Calu3 (cell line): ENCODE results near the gene FN3KRP. TPM values are rescaled to one million over a fixed set of nuclear protein-coding genes. Genes with fewer than 3 reads are reported as not detected.
A peak's percentile ranks its signal among the peaks of the same experiment; 100 is the strongest.

Source experiments
- BruUV-seq: library from RNA; stranded (reverse); fragments of 400-500 nt; replicated peaks from 2 replicates; lab custom pipeline; 2021; lab: Mats Ljungman, UMichigan
- CTCF ChIA-PET: fragments of 300-600 bp; sonication (Branson Sonifier 250); formaldehyde crosslinking; loops from one replicate; lab custom pipeline; 2022; ENCODE audit warnings: antibody characterized with exemption; lab: Charles Lee
- DNase-seq: peaks from one replicate; pipeline ENCODE4 v3.0.0; 2022
- H3K27ac Mint-ChIP-seq: one replicate; pipeline ENCODE4 v1.8.0; 2022; ENCODE audit warnings: mixed read lengths; ENCODE audit not compliant: unreplicated experiment
- H3K27me3 Mint-ChIP-seq: one replicate; pipeline ENCODE4 v1.8.0; 2022; ENCODE audit warnings: mixed read lengths; ENCODE audit not compliant: unreplicated experiment
- H3K36me3 Mint-ChIP-seq: one replicate; pipeline ENCODE4 v1.8.0; 2022; ENCODE audit warnings: mild to moderate bottlenecking, moderate library complexity, mixed read lengths; ENCODE audit not compliant: insufficient read depth, unreplicated experiment
- H3K4me1 Mint-ChIP-seq: one replicate; pipeline ENCODE4 v1.8.0; 2022; ENCODE audit warnings: mild to moderate bottlenecking, low read depth, mixed read lengths; ENCODE audit not compliant: unreplicated experiment
- H3K4me3 Mint-ChIP-seq: one replicate; pipeline ENCODE4 v1.8.0; 2022; ENCODE audit warnings: mild to moderate bottlenecking, low read depth, moderate library complexity, mixed read lengths; ENCODE audit not compliant: unreplicated experiment
- H3K9me3 Mint-ChIP-seq: one replicate; pipeline ENCODE4 v1.8.0; 2022; ENCODE audit warnings: low read depth, mixed read lengths; ENCODE audit not compliant: unreplicated experiment
- intact Hi-C: fragments of 100-400 bp; cut with micrococcal nuclease; formaldehyde crosslinking; loops from one replicate; pipeline ENCODE4 v1.10.0; 2022; ENCODE audit not compliant: unreplicated experiment
- total RNA-seq: library from RNA; stranded (reverse); gene quantifications from 2 replicates; pipeline ENCODE4 v1.2.3, GENCODE V29; 2022
- TF ChIP-seq, protein P1 (sequence below): fragments of 200-600 bp; IDR thresholded peaks from one replicate; pipeline ENCODE4 v1.8.0; 2022; ENCODE audit warnings: antibody characterized with exemption; ENCODE audit not compliant: unreplicated experiment

The FN3KRP gene
- total RNA-seq, 1 experiment from 2014 or later, result 49.9 TPM

GRCh38 chr17:82686366-82687324, 29.9 kb upstream of the FN3KRP start:
- H3K4me3 Mint-ChIP-seq, result peak overlapping the region; percentile 42
- peaks cover 30% of the 10 kb centered on the region for H3K36me3 Mint-ChIP-seq
- H3K9me3 Mint-ChIP-seq, result peaks cover 5% of the 10 kb centered on the region
- DNase-seq, result no peak
- H3K27me3 Mint-ChIP-seq, result no peaks in the 10 kb centered on the region
- peaks cover 49% of the 10 kb centered on the region for H3K4me1 Mint-ChIP-seq
- intact Hi-C loops, result no loop called here
- CTCF ChIA-PET, result interaction anchor here (0.9 to 2.6 kb wide), 4 partner anchors 9 to 70 kb away, joined by 3 to 14 read pairs (median 6); partner anchors contain the start of gene RAB40B
- BruUV-seq, result no TSS peak
- TF ChIP-seq, protein P1, sequence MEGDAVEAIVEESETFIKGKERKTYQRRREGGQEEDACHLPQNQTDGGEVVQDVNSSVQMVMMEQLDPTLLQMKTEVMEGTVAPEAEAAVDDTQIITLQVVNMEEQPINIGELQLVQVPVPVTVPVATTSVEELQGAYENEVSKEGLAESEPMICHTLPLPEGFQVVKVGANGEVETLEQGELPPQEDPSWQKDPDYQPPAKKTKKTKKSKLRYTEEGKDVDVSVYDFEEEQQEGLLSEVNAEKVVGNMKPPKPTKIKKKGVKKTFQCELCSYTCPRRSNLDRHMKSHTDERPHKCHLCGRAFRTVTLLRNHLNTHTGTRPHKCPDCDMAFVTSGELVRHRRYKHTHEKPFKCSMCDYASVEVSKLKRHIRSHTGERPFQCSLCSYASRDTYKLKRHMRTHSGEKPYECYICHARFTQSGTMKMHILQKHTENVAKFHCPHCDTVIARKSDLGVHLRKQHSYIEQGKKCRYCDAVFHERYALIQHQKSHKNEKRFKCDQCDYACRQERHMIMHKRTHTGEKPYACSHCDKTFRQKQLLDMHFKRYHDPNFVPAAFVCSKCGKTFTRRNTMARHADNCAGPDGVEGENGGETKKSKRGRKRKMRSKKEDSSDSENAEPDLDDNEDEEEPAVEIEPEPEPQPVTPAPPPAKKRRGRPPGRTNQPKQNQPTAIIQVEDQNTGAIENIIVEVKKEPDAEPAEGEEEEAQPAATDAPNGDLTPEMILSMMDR, result no peak
- peak overlapping the region; percentile 96 for H3K27ac Mint-ChIP-seq

DNA sequence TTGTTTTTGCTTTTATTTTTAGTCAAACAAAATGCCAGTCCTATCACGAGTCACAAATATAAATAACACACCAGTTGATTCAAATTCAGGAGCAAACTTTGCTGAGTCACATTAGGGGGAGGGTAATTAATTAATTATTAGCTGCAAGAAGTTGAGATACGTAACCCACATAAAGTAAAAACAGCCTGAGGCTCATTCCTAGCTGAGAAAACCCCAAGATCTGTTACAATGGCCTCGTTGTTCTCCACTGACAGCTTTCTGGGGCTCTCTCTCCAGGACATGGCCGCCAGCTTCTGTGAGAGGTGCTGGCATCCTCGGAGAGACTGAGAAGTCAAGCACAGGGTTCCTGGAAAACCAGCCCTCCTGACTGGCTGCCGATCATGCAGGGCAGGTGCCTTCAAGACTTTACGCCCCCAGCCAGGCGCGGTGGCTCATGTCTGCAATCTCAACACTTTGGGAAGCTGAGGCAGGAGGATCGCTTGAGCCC, 29.1 kb upstream of the FN3KRP start:
- H3K9me3 Mint-ChIP-seq, result no peaks in the 10 kb centered on the region
- BruUV-seq, result no TSS peak
- CTCF ChIA-PET, result interaction anchor here (0.9 to 2.6 kb wide), 5 partner anchors 10 to 69 kb away, joined by 3 to 14 read pairs (median 6); partner anchors contain the start of genes FN3KRP and RAB40B
- TF ChIP-seq, protein P1, result no peak
- H3K27ac Mint-ChIP-seq, result peak overlapping the region; percentile 96
- peak overlapping the region; percentile 42 for H3K4me3 Mint-ChIP-seq
- peaks cover 30% of the 10 kb centered on the region for H3K36me3 Mint-ChIP-seq
- peak; percentile 76 for DNase-seq
- H3K27me3 Mint-ChIP-seq, result no peaks in the 10 kb centered on the region
- H3K4me1 Mint-ChIP-seq, result peaks cover 49% of the 10 kb centered on the region
- intact Hi-C loops, result no loop called here

GRCh38 chr17:82687871-82688270, 28.6 kb upstream of the FN3KRP start:
- H3K4me1 Mint-ChIP-seq, result peaks cover 49% of the 10 kb centered on the region
- H3K27ac Mint-ChIP-seq, result peak overlapping the region; percentile 96
- intact Hi-C loops, result no loop called here
- CTCF ChIA-PET, result interaction anchor here (0.9 to 2.6 kb wide), 6 partner anchors 10 to 68 kb away, joined by 3 to 14 read pairs (median 6); partner anchors contain the start of genes FN3KRP and RAB40B
- H3K4me3 Mint-ChIP-seq, result peak overlapping the region; percentile 42
- H3K27me3 Mint-ChIP-seq, result no peaks in the 10 kb centered on the region
- TF ChIP-seq, protein P1, result no peak
- no peaks in the 10 kb centered on the region for H3K9me3 Mint-ChIP-seq
- peaks cover 30% of the 10 kb centered on the region for H3K36me3 Mint-ChIP-seq
- no TSS peak for BruUV-seq
- DNase-seq, result no peak

DNA sequence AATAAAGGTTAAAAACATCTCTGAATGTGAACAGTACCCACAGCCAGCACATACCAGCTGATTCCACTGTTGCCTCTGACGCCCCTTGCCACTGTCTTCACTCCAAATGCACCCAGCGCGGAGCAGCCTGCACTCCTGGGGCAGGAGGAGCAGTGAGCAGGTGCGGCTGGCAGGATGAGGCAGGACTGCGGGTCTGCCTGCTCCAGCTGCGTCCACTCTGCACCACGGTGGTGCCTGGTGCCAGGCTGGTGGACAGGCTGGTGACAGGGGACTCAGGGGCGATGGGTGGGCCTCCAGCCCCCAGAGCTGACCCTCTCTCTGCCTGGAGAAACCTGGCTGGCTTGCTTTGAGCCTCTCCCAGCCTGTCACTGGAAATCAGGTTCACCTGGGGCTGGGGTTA, 27.4 kb upstream of the FN3KRP start:
- Mint-ChIP-seq H3K27ac (no peak overlapping the region), H3K27me3 (no peaks in the 10 kb centered on the region), H3K36me3 (peaks cover 24% of the 10 kb centered on the region), H3K9me3 (no peaks in the 10 kb centered on the region), H3K4me1 (peaks cover 49% of the 10 kb centered on the region), H3K4me3 (no peak overlapping the region)
- no TSS peak for BruUV-seq
- CTCF ChIA-PET, result interaction anchor here (0.7 to 2.6 kb wide), 4 partner anchors 19 to 100 kb away, joined by 4 to 14 read pairs (median 8); partner anchors contain the start of gene FN3KRP
- intact Hi-C loops, result no loop called here
- TF ChIP-seq, protein P1, result no peak
- no peak for DNase-seq
